NCI-H345 (cell line): ENCODE results near the gene KLHL26.

Experiments used
- DNase-seq: peaks from one replicate; lab custom pipeline; 2025; lab: John Stamatoyannopoulos, UW

Gene KLHL26

GRCh38 chr19:18687740-18688465 lies 51.1 kb downstream of the KLHL26 start:
- no peak for DNase-seq

- no peak for DNase-seq
Measured at GRCh38 chr19:18696023-18696422, 59.2 kb downstream of the KLHL26 start.

GRCh38 chr19:18697680-18698079 lies 60.9 kb downstream of the KLHL26 start:
- DNase-seq, result peak; percentile 81

DNA sequence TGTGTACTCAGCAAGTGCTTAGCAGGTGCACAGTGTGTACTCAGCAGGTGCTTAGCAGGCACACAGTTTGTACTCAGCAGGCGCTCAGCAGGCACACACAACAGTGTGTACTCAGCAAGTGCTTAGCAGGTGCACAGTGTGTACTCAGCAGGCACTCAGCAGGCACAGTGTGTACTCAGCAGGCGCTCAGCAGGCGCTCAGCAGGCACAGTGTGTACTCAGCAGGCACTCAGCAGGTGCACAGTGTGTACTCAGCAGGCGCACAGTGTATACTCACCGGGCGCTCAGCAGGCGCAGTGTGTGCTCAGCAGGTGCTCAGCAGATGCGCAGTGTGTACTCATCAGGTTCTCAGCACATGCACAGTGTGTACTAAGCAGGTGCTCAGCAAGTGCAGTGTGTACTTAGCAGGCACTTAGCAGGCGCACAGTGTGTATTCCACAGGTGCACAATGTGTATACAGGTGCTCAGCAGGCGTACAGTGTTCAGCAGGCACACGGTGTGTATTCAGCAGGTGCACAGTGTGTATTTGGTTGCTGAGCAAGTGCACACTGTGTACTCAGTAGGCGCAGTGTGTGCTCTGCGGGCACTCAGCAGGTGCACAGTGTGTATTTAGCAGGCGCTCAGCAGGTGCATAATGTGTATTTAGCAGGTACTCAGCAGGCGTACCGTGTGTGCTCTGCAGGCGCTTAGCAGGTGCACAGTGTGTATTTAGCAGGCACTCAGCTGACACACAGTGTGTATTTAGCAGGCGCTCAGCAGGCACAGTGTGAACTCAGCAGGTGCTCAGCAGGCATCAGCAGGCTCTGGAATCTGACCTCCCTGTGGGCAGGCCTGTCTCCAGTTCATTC lies 61.7 kb downstream of the KLHL26 start:
- DNase-seq, result peak; percentile 12

DNA sequence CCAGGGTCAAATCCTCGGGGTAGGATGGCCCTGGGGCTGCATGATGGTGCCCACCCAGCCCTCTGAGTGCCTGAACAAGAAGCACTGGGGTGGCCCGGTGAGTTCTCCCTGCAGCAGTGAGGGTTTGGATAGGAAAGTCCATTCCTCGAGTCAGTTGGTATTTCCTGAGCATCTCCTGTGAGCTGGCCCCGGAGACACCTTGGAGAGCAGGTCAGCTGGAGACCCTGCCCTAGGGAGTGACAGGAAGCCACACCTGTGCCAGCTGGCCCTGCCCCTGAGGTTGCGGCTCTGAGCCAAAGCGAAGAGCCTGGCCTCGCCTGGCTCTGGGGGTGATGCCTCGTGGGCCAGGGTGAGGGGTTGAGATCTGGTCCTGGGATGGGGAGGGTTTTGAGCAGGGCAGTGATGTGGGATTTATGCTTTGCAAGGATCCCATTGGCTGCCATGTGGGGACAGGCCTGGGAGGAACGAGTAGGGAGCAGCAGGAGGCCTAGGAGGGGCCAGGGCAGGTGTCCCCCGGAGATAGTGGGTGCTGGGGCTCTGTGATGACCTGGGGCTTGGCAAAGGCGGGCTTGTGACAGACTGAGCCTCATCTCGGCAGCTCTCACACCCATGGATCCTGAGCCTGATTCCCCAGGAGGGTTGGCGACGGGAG lies 62.7 kb downstream of the KLHL26 start:
- no peak for DNase-seq

- DNase-seq, result no peak
Measured at GRCh38 chr19:18700501-18701249, 63.8 kb downstream of the KLHL26 start.

- DNase-seq, result no peak
Measured at GRCh38 chr19:18701250-18701608, 64.4 kb downstream of the KLHL26 start.

- no peak for DNase-seq
Measured at GRCh38 chr19:18704054-18704453, 67.2 kb downstream of the KLHL26 start.

- DNase-seq, result no peak
Measured at GRCh38 chr19:18704971-18705370, 68.1 kb downstream of the KLHL26 start.

GRCh38 chr19:18708452-18709231 lies 71.8 kb downstream of the KLHL26 start:
- peak; percentile 64 for DNase-seq

GRCh38 chr19:18709546-18709945 lies 72.7 kb downstream of the KLHL26 start:
- DNase-seq, result no peak

- DNase-seq, result no peak
Measured at GRCh38 chr19:18710186-18710585, 73.4 kb downstream of the KLHL26 start.

- no peak for DNase-seq
Measured at GRCh38 chr19:18710996-18711751, 74.3 kb downstream of the KLHL26 start.

DNA sequence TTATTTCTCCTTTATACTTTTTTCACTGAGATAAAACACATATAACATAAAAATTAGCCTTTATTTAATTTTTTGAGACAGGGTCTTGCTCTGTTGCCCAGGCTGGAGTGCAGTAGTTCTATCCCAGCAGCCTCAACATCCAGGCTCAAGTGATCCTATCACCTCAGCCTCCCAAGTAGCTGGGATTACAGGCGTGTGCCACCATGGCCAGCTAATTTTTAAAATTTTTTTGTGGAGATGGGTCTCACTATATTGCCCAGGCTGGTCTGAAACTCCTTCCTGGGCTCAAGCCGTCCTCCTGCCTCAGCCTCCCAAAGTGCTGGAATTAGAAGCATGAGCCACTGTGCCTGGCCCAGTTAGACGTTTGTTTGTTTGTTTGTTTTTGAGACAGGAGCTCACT lies 75.1 kb downstream of the KLHL26 start:
- no peak for DNase-seq

GRCh38 chr19:18712981-18713380 lies 76.2 kb downstream of the KLHL26 start:
- DNase-seq, result no peak

DNA sequence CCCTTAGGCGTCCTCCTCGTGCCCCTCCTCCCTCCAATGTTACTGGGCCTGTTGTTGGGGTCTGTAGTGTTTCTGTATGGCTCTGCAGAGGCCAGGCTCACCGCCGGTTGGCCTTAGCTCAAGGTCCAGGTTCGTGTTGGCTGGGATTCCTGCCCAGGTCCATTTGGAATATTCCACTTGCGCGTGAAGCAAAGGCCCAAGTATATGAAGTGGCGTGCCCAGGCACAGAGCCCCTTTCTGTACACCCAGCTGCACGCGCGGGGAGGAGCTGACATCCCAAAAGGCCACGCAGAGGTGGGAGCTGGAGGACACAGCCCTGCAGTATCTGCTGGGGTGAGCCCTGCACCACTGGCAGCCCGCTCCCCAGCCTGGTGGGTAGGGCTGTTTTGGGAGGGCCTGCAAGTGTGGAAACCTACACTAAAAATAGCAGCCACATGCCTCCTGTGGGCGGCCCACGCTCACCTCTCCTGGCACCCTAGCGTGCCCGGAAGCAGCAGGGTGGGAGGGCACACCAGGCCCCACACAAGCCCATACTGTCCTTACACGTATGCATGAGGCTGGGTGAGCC lies 76.8 kb downstream of the KLHL26 start:
- DNase-seq, result no peak

- no peak for DNase-seq
Measured at GRCh38 chr19:18715416-18715815, 78.6 kb downstream of the KLHL26 start.

DNA sequence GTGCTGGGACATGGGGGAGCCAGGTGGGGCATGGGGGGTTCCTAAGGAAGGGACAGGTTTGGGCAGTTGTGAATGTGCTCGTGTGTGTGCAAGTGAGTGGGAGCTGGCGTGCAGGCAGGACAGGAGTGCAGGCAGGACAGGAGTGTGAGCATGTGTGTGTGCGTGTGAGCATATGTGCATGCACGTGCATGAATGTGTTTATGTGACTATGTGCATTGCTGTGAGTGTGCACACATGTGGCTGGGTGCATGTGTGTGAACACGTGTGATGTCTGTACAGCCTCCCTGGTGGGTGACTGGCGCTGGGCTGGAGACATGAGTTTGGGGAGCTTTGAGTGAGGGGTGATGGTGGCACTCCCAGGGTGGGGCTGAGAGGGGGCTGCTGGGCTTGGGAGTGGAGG lies 80.0 kb downstream of the KLHL26 start:
- no peak for DNase-seq

DNA sequence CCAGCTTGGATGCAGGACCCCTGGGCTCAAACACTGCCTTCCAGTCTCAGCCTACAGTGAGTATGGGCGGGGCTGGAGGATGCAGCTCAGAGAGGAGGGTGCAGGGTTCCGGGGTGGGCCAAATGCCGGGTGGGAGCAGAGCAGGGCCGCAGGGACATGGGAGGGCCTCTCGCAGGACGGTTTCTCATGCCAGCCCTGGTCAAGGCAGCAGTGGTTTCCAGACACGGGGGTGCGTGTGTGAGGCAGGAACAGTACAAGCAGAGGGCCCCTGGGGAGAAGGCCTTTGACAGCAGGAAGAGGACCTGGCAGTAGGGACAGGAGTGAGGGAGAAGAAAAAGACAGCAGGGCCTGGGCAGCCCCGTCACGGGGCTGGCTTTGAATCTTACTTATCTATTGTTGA lies 80.8 kb downstream of the KLHL26 start:
- DNase-seq, result no peak

DNA sequence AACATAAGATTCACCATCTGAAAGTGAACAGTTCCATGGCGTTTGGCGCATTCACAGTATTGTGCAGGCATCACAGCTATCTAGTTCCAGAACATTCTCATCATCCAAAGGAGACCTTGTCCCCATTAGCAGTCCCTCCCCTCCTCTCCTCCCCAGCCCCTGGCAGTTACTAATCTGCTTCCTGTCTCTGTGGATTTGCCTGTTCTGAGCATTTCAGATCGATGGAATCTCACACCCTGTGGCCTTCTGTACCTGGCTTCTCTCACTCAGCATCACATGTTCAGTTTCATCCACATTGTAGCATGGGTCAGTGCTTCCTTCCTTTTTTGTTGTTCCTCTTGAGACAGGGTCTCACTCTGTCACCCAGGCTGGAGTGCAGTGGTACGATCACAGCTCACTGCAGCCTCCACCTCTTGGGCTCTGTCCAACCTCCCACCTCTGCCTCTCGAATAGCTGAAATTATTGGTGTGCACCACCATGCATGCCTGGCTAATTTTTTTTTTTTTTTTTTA lies 81.2 kb downstream of the KLHL26 start:
- DNase-seq, result no peak
